Measurements from ENCODE around the gene LCOR. TPM values are rescaled to one million over a fixed set of nuclear protein-coding genes. Genes with fewer than 3 reads are reported as not detected.

Gene LCOR
- total and polyA plus RNA-seq, 2 donors: 3.2 to 91.7 TPM

DNA sequence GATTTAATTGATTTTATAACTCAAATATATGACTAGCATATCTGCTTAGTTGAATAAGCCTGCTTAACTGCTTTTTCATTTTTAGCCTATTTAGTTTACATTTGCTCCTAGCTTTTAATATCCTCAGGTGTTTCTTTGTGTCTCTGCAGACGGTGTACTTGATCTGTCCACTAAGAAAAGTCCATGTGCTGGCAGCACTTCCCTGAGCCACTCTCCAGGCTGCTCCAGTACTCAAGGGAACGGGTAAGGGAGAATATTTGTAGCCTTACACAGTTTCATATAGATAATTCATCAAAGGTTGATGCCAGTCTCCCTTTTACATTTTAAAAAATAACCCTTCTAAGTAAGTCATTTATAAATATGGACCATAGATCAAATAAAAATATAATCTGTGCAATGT is 119.9 kb downstream of the LCOR start:
- WGBS: 79% methylated on average over 2 of the region's 2 CpGs
- peaks cover 6% of the 10 kb centered on the region for H3K36me3 ChIP-seq (ENCODE audit: insufficient read depth)
- H3K27ac ChIP-seq (ENCODE audit: low read depth): no peak overlapping the region
- no peak for DNase-seq (ENCODE audit: extremely low spot score)
- H3K4me1 ChIP-seq (ENCODE audit: insufficient read depth): no peaks in the 10 kb centered on the region
- H3K4me3 ChIP-seq (ENCODE audit: low read depth, low read length): no peak overlapping the region

DNA sequence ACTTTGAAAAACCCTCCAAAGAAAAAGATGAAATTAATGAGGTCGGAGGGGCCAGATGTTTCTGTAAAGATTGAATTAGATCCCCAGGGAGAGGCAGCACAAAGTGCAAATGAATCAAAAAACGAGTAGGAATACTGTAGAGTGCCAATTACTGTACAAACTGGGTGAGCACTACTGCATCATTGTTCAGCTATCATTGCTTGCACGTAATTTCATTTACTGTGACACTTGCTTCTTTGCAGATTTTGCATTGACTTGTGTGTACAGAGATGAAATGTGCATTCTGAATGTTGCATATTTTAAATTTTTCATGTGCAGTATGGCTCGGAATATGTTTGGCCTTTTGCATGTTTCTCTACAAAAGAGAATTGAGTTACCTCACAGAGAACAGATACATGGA is 123.7 kb downstream of the LCOR start:
- Histone ChIP-seq H3K36me3 (ENCODE audit: insufficient read depth) (peaks cover 8% of the 10 kb centered on the region), H3K4me1 (ENCODE audit: insufficient read depth) (no peaks in the 10 kb centered on the region), H3K27ac (ENCODE audit: low read depth) (no peak overlapping the region), H3K4me3 (ENCODE audit: low read depth, low read length) (no peak overlapping the region)
- no peak for DNase-seq (ENCODE audit: extremely low spot score)
- WGBS: 81% methylated on average over 4 of the region's 4 CpGs

DNA sequence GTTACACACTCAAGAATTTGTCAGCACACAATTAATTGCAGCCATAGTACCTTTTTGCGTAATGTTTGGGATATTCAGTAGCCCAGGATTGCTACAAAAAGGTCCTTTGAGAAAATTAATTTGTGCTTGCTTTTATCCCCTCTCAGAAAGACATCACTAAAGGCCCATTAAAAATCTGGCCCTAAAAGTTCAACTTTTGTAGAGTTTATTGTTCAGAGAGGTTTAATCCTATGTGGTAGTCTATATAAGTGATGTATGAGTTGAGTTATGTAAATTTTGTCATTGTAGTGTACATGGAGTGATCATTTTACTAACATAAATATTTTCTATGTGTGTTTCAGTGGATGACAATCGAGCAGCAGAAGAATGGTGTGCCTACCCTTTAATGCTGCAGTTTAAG is 126.0 kb downstream of the LCOR start:
- Histone ChIP-seq H3K27ac (ENCODE audit: low read depth) (no peak overlapping the region), H3K4me3 (ENCODE audit: low read depth, low read length) (no peak overlapping the region), H3K4me1 (ENCODE audit: insufficient read depth) (no peaks in the 10 kb centered on the region), H3K36me3 (ENCODE audit: insufficient read depth) (peaks cover 8% of the 10 kb centered on the region)
- 94% methylated on average over 2 of the region's 2 CpGs for WGBS
- no peak for DNase-seq (ENCODE audit: extremely low spot score)

DNA sequence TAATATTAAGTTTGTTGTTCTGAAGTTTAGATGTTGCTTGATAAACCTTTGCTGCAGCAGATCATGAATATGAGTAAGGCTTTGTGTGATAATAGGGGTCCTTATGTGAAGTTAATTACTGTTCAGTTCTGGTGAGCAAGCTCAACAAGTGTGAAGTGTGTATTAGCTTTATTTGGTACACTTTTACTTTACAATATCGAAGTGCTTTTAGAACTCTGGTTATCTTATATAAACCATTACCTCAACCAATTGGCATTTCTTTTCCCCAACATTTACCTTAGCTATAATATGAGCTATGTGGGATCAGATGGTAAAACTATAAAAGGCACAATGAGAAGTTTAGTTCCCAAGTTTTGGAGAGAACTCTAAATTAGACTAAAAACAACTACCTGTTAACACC is 127.6 kb downstream of the LCOR start:
- no peak overlapping the region for H3K4me3 ChIP-seq (ENCODE audit: low read depth, low read length)
- no peak for DNase-seq (ENCODE audit: extremely low spot score)
- no peak overlapping the region for H3K27ac ChIP-seq (ENCODE audit: low read depth)
- no peaks in the 10 kb centered on the region for H3K4me1 ChIP-seq (ENCODE audit: insufficient read depth)
- peaks cover 8% of the 10 kb centered on the region for H3K36me3 ChIP-seq (ENCODE audit: insufficient read depth)
- WGBS: 42% methylated on average over 1 of the region's 1 CpG

DNA sequence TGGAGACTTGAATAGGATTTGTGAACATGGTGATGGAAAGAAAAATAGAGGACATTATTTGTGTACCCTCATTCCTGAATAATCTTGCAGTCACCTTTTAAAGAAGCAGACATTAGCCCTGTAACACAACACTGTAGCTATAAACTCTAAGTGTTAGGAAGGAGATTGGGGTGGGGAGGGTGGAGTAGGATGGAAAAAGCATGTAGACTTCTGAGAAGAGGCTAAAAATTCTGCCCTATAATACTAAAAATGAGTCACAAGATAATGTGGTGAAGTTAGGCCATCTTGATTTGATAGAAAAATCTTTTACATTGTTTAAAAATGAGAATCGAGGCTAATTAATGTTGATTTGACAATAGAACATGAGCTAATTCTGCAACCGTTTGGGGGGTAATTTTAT is 128.8 kb downstream of the LCOR start:
- WGBS: 90% methylated on average over 2 of the region's 2 CpGs
- Histone ChIP-seq H3K36me3 (ENCODE audit: insufficient read depth) (peaks cover 2% of the 10 kb centered on the region), H3K4me1 (ENCODE audit: insufficient read depth) (no peaks in the 10 kb centered on the region), H3K27ac (ENCODE audit: low read depth) (no peak overlapping the region), H3K4me3 (ENCODE audit: low read depth, low read length) (no peak overlapping the region)
- no peak for DNase-seq (ENCODE audit: extremely low spot score)

DNA sequence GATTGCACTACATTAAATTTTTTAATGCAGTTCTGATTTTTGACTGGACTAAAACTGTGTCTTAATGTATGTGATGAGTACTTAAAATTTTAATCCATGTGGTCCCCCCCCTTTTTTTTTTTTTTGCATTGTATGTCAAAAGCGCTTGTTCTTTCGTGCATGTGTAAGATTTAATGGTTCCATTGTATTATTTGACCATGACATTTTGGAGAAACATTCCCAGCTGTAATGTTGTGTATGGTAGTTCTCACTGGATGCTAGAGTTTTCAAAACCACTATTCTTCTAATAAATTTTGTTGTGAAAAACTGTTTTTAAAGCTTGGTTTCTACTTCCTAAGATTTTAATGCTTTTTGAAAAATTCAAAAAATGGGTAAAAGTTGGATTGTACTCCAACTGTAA is 132.0 kb downstream of the LCOR start:
- no peak overlapping the region for H3K4me3 ChIP-seq (ENCODE audit: low read depth, low read length)
- WGBS: 97% methylated on average over 2 of the region's 2 CpGs
- no peaks in the 10 kb centered on the region for H3K4me1 ChIP-seq (ENCODE audit: insufficient read depth)
- no peaks in the 10 kb centered on the region for H3K36me3 ChIP-seq (ENCODE audit: insufficient read depth)
- no peak overlapping the region for H3K27ac ChIP-seq (ENCODE audit: low read depth)
- DNase-seq (ENCODE audit: extremely low spot score): no peak

DNA sequence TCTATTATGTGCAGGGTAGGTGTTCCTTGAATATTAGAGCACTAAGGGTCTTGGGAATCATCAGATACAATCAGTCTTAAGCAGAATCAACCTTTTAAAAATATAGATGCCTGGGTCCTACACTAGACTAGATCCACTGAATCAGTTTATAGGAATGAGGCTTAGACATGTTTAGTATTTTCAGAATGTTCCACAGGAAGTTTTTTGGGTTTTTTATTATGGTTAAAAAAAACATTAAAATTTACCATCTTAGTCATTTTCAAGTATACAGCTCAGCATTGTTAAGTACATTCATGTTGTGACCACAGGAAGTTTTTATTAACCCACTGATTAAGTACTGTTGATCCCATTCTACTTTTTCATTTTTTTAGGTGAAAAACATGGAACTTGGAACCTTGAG is 135.7 kb downstream of the LCOR start:
- Histone ChIP-seq H3K4me3 (ENCODE audit: low read depth, low read length) (no peak overlapping the region), H3K27ac (ENCODE audit: low read depth) (no peak overlapping the region), H3K4me1 (ENCODE audit: insufficient read depth) (no peaks in the 10 kb centered on the region), H3K36me3 (ENCODE audit: insufficient read depth) (no peaks in the 10 kb centered on the region)
- no peak for DNase-seq (ENCODE audit: extremely low spot score)

DNA sequence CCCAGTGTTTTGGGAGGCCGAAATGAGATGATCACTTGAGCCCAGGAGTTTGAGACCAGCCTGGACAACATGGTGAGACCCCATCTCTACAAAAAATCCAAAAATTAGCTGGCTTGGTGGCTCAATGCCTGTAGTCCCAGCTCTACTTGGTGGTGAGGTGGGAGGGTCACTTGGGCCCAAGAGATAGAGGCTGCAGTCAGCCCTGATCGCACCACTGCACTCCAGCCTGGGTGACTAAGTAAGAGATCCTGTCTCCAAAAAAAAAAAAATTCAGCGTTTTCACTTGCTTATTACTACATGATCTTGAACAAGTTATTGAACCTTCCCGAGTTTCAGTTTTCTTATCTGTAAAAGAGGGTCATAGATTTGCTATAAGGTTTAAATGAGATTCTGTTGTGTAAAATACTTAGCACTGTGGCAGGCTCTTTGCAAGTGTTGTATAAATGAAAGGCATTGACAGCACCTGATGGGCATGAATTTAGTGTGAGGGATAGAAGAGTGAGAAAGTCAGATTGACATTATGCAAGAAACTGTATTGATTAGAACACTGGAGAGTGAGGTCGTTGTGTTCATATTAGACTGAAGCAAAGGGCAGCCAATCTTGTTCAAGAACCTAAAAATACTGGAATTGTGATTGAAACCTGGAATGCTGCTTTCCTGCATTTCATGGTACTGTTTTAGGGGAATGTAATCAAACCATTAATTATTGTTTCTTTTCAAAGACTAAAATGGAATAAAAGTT is 136.8 kb downstream of the LCOR start:
- no peak for DNase-seq (ENCODE audit: extremely low spot score)
- H3K27ac ChIP-seq (ENCODE audit: low read depth): no peak overlapping the region
- no peaks in the 10 kb centered on the region for H3K36me3 ChIP-seq (ENCODE audit: insufficient read depth)
- no peaks in the 10 kb centered on the region for H3K4me1 ChIP-seq (ENCODE audit: insufficient read depth)
- 92% methylated on average over 5 of the region's 5 CpGs for WGBS
- H3K4me3 ChIP-seq (ENCODE audit: low read depth, low read length): no peak overlapping the region

DNA sequence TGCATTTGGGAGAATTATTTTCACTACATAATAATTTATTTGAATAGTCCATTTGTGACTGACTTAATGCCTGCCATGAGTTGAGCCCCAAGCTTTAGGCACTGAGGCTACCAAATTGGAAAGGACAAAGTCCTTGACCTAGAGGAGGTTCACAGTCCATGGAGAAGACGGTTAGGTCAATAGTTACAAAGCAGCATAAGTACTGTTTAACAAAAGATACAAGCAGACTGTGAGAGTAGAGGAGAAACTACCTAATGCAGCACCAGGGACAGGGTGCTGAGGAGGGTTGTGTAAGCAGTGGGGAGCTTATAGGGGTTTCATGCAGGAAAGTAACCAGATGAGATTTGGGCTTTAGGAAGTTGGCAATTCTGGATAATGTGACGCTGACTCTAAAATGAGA is 139.2 kb downstream of the LCOR start:
- Histone ChIP-seq H3K4me1 (ENCODE audit: insufficient read depth) (no peaks in the 10 kb centered on the region), H3K27ac (ENCODE audit: low read depth) (no peak overlapping the region), H3K36me3 (ENCODE audit: insufficient read depth) (no peaks in the 10 kb centered on the region), H3K4me3 (ENCODE audit: low read depth, low read length) (no peak overlapping the region)
- 96% methylated on average over 2 of the region's 2 CpGs for whole genome bisulfite sequencing
- DNase-seq (ENCODE audit: extremely low spot score): no peak

DNA sequence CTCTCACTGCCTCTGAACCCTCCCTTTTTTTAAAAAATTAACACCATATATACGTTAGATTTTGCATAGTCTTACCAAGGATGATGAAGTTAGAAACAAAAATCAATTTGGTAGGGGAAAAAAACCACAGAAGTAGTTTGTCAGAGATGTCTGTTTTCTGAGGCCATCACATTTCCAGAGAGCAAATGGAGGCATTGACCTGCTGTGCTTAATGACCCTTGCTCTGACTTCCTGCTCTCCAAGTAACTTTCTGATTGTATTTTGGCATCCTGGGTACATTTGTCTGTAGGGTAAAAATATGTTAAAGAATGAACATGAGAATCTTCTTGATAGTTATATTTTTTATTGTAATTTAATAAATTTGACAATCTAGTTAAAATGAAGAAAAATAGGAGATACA is 140.2 kb downstream of the LCOR start:
- WGBS: 92% methylated on average over 1 of the region's 1 CpG
- no peaks in the 10 kb centered on the region for H3K36me3 ChIP-seq (ENCODE audit: insufficient read depth)
- no peaks in the 10 kb centered on the region for H3K4me1 ChIP-seq (ENCODE audit: insufficient read depth)
- H3K4me3 ChIP-seq (ENCODE audit: low read depth, low read length): no peak overlapping the region
- DNase-seq (ENCODE audit: extremely low spot score): no peak
- no peak overlapping the region for H3K27ac ChIP-seq (ENCODE audit: low read depth)

DNA sequence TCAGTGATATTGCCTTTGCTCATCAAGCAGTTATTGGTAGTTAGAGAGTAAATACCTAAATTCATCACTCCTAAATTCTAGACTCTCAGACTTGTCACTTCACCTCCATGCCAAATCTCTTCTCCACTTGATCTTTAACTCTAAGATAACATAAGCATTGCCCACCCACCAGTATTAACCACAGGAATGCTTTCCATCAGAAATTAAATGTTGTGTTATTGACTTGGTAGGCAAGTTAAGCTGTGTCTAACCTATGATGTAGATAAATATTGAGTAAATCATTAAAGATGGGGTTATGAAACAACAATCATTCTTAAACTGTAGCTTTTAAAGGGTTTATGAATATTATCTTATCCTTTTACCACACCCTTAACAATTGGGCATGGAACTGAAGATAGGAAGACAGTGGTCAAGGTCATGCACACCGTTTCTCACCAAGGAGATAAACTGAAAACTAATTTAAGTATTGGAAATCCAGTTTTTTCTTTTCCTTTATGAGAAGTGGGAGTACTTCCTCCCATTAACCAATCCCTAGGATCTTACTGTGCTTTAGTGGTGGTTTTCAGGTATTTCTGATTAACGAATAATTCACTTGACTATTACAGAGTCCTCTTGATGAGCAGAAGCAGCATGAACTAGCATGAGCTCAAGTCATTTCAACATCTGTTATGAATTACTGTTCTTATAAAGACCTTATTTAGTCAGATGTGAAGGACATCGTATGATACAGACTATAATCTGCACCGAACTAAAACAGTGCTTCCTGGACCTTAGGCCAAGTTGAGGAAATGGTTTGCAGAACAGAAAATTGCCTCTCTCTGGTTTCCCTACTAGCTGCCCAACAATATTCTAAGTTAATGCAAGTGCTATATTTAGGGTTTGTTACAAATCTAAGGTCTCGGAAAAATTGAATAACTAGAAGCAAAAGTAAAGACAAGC is 142.0 kb downstream of the LCOR start:
- DNase-seq (ENCODE audit: extremely low spot score): no peak
- Histone ChIP-seq H3K27ac (ENCODE audit: low read depth) (no peak overlapping the region), H3K4me1 (ENCODE audit: insufficient read depth) (no peaks in the 10 kb centered on the region), H3K36me3 (ENCODE audit: insufficient read depth) (no peaks in the 10 kb centered on the region), H3K4me3 (ENCODE audit: low read depth, low read length) (no peak overlapping the region)
- 70% methylated on average over 5 of the region's 5 CpGs for WGBS

DNA sequence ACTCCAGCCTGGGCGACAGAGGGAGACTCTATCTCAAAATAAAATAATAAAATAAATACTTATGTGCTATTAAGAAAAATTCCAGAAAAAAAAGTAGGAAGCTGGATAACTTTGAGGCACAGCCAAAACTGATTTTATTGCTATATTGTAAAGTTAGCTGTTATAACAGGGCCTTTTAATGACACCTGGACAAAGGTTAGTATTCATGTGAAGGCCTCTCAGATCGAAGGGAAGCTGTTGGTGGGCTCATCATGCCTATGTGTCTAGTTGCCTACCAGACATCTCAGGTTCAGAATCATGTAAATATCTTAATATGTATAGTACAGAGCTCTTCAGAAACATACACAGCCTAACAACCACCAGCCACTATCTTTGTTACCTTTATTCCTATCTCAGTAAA is 143.0 kb downstream of the LCOR start:
- no peaks in the 10 kb centered on the region for H3K36me3 ChIP-seq (ENCODE audit: insufficient read depth)
- DNase-seq (ENCODE audit: extremely low spot score): no peak
- WGBS: 90% methylated on average over 2 of the region's 2 CpGs
- H3K4me1 ChIP-seq (ENCODE audit: insufficient read depth): no peaks in the 10 kb centered on the region
- no peak overlapping the region for H3K27ac ChIP-seq (ENCODE audit: low read depth)
- no peak overlapping the region for H3K4me3 ChIP-seq (ENCODE audit: low read depth, low read length)

DNA sequence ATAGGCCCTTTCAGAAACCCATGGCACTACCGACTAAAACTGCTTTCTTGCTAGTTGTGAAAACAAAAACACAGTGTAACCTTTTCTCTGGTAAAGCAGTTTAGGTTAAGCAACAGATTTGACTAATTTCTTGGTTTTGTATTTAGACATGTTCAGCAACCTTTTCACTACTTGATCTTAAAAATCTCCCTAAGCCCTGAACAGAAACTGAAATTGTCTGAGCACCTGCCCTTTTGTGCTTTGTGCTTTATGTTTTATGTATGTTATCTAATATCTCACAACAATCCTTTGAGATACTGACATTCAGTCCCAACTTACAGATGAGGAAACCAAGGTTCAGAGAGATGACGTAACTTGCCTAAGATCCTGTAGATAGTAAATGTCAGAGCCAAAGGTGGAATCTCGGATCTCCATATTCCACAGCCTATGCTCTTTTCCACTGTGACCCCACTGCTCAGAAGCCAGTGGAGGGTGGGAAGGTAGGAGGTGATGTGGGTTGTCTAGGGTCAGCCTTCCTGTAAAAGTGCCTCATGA is 146.6 kb downstream of the LCOR start:
- 94% methylated on average over 3 of the region's 3 CpGs for WGBS
- Histone ChIP-seq H3K27ac (ENCODE audit: low read depth) (no peak overlapping the region), H3K4me1 (ENCODE audit: insufficient read depth) (no peaks in the 10 kb centered on the region), H3K4me3 (ENCODE audit: low read depth, low read length) (no peak overlapping the region), H3K36me3 (ENCODE audit: insufficient read depth) (no peaks in the 10 kb centered on the region)
- no peak for DNase-seq (ENCODE audit: extremely low spot score)
